GM18499 (cell line): ENCODE results near the gene GINS1.
A peak's percentile ranks its signal among the peaks of the same experiment; 100 is the strongest.

Source experiments
- ATAC-seq: cut with Tn5 transposase; IDR thresholded peaks from one replicate; pipeline ENCODE4 v1.9.1; 2021; ENCODE audit warnings: moderate number of reproducible peaks; ENCODE audit not compliant: insufficient read depth, unreplicated experiment

The GINS1 gene

DNA sequence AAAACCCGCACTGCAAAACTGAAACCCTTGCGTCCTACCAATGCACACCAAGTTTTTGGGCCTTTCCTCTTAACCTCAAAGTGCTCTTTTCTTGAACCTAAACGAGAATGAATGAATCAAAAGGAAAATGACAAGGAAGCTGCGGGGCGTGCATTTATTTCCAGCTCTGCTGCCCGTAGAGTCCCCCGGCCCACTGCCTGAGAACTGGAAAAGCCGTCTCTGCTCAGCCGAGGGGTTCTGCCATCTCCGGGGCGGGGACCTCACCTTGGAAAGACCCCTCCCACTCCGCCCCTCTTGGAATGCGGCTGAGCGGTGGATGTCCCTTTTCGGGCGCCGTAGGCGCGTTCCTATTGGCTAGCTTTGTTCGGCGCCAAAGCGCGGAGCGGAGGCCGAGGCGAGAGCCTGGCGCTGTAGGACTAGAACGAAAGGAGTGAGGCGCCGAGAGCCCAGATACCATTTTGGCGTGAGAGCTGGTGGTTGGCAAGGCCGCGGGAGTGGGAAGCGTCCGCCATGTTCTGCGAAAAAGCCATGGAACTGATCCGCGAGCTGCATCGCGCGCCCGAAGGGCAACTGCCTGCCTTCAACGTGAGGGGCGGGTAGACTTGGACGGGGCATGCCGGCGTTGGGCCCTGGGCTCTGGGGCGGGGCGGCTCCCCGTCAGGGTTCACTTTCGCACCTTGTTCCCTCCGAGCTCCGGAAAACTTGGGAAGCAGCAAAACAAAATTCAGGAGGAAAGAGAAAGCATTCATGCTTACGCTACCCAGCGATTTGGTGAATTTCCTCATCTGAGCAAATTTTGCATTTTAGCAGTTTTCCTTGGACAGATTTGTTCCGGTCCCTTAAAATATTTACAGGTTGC, at the start of gene GINS1:
Gene GINS1 (plus strand): TSS at position 363 of the 859 bp plus-strand sequence. CDS start 148 bp downstream, at position 511.
- ATAC-seq = peak; percentile 64

DNA sequence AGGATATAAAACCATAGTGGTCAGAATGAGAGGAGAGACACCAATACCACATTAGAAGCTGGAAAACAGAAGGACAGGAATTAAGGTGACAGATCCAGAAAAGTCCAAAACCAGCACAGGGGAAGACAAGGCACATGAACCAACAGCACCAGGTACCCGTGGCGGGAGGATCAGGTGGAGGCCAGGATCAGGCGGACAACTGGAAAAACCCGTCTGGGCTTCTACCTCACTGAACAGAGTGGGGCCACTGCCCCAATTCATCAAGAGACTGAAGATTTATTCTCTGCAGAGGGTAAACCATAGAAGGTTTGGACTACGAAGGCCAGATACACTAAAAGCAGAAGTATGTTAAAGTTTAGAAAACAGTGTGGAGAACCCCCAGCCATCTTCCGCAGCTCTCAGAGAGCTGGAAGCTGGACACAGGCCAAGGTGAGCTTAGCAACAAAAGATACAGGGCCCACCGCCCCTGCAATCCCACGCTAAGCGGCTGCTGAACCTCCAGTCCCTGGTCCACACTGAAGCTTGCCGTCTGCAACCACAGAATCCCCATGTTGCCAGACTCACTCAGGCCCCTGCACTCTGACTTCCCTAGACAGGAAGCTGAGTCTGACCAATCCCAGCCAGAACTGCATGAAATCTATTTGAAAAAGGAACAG, 46.7 kb upstream of the GINS1 start:
- ATAC-seq = no peak

DNA sequence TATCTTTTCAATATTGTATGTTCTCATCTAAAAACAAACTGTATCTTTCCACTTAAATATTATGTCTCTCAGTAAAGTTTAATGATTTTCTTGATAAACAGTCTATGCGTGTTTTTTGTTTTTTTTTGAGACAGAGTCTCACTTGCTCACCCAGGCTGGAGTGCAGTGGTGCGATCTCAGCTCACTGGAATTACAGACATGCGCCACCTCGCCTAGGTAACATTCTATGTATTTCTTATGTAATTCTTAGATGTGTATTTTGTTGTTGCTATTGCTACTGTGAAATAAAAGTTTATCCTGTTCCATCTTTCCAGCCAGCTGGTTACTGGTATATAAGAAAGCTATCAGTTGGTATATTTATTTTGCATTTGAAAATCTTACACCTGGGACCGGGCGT, 46.2 kb upstream of the GINS1 start:
- ATAC-seq = no peak

DNA sequence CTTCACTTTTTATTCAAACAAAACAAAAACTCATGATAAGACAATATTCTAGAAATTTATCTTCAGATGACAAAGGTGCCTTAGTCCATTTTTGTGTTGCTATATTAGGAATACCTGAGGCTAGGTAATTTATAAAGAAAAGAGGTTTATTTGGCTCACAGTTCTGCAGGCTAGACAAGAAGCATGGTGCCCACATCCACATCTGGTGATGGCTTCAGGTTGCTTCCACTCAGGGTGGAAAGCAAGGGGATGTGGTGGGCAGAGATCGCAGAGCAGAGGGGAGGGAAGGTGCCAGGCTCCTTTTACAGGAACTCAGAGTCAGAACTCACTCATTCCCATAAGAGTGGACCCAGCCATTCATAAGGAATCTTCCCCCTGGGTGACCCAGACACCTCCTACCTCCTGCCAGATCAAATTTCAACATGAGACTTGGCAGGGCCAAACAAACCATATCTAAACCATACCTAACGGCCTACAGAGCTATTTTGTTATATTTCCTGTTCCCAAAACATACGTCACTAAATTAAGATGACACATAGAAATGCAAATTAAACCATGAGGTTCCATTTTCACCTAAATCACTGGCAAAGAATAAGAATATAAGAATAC, 43.2 kb upstream of the GINS1 start:
- ATAC-seq = no peak

DNA sequence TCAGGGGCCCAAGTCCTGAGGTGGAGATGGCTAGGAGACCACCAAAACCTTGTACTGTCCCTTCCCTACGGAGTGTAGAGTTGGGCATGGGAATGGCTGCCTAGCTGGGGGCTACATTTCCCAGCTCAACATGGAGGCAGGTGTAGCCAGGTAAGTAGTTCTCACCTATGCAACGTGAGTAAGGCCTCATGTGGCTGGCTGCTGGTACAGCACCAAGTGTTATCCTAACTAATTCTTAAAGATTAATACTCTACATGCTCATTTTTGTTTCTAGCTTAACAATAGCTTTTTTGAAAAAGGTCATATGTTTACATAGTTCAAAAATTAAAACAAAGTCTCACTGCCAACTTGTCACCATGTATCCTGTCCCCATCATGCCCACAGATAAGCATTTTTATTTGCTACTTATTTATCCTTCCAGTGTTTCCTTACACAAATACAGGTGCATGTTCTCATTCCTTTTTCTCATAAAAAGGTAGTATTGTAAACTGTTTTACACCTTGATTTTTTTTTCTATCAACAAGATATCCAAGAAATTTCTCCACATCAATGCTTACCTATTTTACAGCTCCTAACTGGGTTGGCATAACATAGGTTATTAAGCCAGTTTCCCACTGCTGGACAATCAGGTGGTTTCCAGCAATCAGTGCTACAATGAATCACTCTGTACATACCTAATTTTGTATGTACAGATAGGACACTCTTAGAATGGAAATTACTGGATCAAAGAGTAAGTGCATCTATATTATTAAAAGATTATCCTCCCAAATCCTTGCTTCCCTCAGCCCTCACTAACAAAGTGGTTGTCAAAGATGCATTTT, 42.4 kb upstream of the GINS1 start:
- ATAC-seq = no peak

DNA sequence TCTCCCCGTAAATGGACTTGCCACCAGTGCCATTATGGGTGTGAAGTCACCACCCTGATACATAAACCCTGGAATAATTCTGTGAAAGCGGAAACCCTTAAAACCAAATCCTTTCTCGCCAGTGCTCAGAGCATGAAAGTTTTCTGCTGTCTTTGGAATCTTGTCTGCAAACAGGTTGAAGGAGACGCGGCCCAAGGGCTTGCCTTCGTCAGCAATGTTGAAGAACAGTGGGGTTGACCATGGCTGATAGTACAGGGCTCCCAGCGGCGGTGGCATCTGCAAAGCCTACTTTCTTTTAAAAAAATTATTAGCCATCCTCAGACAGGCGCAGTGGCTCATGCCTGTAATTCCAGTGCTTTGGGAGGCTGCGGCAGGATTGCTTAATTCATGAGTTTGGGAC, 38.9 kb upstream of the GINS1 start:
- no peak for ATAC-seq

DNA sequence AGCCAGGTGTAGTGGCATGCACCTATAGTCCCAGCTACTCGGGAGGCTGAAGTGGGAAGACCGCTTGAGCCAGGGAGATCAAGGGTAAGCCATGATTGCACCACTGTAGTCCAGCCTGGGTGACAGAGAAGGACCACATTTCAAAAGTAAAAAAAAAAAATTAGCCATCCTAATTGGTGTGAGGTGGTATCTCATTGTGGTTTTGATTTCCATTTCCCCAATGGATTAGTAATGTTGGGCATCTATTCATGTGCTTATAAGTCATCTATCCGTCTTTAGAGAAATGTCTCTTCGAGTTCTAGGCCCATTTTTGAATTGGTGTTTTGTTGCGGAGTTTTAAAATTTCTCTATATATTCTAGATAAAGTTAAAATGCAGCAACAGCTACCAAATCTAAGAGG, 38.5 kb upstream of the GINS1 start:
- no peak for ATAC-seq

DNA sequence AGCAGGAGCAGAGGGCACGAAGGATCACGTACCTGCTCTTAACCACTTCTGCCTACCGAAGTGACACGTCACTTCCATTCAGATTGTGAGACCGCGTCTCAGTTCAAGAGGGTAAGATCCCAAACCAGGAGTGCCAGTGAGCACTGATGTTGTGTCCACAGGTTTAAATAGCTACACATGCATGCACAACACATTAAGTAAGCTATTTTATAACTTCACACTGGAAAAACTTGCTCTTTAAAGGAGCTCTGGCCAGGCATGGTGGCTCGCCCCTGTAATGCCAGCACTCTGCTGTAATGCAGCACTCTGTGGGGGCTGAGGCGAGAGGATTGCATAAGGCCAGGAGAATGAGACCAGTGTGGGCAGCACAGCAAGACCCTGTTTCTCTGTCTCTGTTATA, 37.9 kb upstream of the GINS1 start:
- no peak for ATAC-seq

DNA sequence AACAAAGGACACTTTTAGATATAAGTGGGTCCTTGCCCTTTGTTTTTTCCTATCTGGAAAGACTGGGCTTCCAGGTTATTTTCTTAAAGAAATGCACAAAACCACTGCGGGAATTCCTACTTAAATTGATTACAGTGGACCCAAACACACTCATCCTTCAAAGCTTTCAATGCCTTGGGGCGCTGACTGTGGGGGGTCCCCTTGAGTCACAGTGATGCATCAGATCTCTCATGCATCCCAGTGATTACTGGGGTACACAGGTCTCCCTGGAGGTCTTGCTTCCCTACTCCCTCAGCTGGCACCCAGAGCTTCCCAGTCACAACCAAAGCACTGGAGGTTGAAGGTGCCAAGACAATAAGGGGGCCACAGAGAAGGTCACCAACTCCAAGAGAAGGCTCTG, 37.5 kb upstream of the GINS1 start:
- ATAC-seq = no peak

DNA sequence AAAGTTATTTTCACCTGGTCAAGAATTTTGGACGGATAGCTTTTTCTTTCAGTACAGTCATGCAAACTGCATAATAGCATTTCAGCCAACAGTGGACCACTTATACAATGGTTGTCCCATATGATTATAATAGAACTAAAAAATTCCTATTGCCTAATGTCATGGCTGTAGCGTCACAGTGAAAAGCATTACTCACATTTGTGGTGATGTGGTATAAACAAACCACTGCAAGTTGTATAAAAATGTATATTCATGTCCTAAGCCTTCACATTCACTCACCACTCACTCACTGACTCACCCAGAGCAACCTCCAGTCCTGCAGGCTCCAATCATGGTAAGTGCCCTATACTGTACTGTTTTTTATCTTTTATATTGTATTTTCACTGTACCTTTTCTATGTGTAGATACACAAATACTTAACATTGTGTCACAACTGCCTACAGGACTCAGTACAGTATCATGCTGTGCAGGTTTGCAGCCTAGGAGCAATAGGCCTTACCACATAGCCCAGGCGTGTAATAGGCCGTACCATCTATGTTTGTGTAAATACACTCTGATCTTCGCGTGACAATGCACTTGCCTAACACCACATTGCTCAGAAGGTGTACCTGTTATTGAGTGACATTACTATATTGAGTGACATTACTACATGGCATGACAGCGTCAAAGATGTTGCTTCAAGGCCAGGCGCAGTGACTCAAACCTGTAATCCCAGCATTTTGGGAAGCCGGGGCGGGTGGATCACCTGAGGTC, 34.7 kb upstream of the GINS1 start:
- no peak for ATAC-seq

DNA sequence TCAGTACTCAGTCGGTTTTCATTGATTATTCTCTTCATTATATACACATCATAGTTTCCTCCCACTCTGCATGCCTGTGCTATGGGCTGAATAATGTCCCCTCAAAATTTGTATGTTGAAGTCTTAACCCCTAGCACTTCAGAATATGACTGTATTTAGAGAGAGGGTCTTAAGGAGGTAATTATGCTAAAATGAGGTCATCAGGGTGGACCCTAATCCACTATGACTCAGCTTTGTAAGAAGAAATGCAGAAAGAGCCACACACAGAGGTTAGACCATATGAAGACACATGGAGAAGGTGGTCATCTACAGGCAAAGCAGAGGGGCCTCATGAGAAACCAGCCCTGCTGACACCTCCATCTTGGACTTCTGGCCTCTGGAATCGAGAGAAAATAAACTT, 32.6 kb upstream of the GINS1 start:
- no peak for ATAC-seq

DNA sequence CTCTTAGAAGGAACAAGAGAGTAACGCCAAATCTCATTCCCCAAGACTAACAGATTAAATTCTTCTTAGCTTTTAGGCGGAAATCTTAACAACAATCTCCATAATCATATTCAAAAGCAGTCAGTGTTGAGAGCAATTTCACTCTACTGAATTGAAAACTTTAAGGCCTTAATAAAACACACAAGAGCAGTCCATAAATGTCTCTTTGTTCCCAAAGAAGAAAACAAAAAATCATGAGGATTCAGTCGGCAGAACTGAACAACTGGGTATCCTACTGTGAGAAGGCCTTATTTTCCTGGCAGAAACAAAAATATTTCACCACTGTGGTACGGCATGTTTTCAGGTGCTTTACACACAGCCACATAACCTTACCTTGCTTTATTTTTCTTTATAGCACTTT, 31.2 kb upstream of the GINS1 start:
- no peak for ATAC-seq

DNA sequence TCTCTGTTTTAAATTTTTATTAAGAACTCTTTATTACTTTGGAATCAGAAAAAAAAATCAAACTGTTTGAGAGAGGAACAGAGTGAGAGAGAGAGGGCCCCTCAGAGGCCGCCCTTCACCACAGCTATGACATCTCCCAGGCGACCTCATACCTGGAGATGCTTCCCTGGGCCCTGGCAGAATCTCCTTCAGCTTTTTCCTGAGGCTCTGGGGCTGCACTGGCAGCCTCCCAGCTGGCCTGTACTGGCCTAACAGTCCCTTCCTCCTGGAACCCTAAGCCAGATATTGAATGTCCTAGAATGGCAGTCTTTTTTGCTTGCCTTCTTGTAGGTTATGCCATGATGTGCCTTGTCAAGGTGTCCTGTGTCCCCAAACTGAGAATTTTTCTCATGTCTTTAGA, 30.6 kb upstream of the GINS1 start:
- no peak for ATAC-seq

DNA sequence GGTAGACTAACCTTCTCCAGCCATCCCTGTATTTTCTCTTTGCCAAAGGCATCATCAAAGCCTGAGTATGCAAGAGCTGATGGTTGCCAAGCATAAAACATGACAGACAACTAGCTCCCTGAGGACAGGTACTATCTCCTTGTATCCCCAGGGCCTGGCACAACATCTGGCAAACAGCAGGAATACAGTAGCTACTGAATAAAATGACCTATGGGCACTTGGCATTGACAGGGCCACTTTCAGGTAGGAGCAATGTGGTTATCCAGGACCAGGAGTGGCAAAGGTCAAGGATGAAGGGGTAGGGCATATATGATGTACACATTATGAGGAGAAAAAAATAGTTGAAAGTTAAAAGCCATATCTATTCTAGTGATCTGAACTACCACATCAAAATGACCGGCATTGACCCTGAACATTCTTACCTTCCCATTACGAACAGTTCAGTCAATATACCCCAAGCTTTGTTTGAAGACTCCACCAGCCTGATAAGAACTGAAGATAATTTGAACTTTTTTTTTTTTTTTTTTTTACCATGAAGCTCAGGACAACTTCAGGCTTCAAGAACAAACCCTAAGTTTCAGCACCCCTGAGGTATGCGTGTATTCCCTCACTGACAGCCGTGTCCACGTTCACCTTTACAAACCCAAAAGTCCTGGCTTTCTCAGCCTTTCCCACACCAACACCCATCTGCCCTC, 29.1 kb upstream of the GINS1 start:
- no peak for ATAC-seq

DNA sequence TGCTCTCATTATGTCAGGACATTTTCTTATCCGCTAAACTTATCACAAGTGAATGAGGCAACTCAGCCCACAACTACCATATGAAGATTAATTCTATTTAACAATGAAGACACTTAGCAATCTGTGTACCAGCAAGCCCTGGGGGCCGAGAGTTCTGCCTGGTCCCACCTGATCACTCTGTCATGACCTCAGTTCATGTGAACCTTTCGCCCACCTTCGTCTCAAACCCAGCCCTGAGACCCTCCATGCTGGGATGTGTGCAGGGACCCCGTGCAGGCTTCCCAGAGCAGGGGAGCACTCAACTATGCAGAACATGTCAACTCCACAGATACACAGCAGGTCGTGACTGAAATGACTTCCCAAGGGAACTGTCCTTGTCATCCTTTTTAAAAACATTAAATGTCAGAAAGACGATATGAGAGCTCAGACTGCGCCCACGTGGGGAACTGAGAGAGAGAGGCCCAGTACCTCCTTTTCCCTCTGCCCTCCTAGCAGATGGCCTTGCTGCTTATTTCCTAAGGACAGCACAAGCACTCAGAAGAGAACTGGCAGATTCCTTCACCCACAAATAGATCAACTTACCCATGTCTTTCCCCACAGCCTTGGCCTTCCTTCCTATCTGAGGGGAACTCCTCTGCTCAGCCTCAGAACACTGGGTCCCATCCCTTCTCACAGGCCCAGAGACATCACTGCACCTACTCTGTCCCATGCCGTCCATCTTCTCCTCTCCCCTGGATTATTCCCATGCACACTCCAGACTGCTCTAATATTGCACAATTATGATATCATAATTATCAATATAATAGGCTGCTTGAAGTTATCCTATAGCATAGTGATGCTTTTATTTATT, 28.4 kb upstream of the GINS1 start:
- no peak for ATAC-seq

DNA sequence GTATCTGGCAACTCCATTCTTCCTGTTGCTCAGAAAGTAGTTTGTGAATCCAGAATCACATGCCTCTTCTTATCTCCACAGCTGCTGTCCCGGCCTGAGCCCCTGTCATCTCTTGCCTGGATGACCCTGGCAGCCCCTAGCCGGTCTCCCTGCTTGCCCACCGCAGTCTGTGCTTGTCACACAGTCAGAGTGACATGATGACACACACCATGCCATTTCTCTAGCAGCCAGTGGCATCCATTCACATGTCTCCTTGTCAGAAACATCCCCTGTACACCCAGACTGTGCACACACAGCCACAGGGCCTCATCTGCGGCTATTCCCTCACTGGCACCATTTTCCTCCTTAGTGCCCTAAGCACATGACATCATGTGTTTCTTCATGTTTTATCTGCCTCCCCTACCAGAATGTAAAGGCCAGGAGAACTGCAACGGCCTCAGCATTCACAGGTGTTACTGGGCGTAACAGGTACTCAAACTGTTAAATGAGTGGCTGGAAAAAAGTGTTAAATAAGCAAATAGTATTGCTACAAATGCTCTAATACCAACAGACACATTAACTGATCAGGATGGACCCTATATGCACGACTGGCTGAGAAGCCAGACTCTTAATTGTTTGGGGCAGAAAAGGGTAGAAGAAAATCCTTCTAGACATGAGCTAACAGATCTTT, 26.4 kb upstream of the GINS1 start:
- ATAC-seq = no peak

DNA sequence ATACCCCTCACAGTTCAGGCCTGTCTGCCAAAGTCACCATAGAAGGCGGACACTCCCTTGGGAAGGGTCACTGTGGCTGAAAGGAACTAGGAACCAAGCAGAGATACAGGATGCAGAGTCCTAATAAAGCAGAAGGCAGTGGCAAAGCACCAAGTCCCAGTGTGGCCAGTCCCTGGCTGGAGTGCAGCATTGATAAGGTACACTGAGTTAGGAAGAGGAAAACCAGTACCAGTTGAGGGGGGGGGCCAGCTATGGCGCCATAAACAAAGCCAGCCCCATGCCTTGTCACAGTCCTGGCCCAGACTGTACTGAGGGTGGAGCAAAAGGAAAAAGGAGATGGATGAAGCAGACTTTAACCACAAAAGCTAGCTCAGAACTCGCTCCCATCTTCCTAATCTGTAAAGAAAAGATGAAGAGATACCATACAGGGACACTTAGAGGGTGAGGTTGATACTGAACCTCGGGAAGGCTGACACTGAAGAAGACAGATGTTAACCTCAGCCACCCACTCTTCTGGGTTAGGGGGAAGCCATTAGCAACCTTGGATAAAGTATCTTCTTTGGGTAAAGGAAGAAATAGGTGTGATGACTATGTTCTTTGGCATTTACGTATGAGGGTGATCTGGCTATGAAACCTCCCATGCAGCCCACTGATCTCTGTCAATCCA, 24.6 kb upstream of the GINS1 start:
- no peak for ATAC-seq
